WERI-Rb-1 (cell line): ENCODE data around the gene NIPSNAP3A.

ENCODE experiments used
- DNase-seq: peaks from one replicate; pipeline ENCODE4 v3.0.0-alpha.2; 2020
- H3K27ac ChIP-seq: fragments of 250-450 bp; sonication (Bioruptor Pico); 2 replicates; pipeline ENCODE4 v1.5.1; 2020; ENCODE audit warnings: mild to moderate bottlenecking, moderate library complexity
- H3K27me3 ChIP-seq: fragments of 250-450 bp; sonication (Bioruptor Pico); 2 replicates; pipeline ENCODE4 v1.5.1; 2021; ENCODE audit warnings: mild to moderate bottlenecking, low read depth, moderate library complexity; ENCODE audit not compliant: insufficient read depth, severe bottlenecking
- H3K36me3 ChIP-seq: fragments of 250-450 bp; sonication (Bioruptor Pico); 2 replicates; pipeline ENCODE4 v1.5.1; 2020; ENCODE audit warnings: mild to moderate bottlenecking, moderate library complexity
- H3K4me3 ChIP-seq: 2 replicates; pipeline ENCODE4 v1.5.1; 2011; ENCODE audit warnings: low read depth, mild to moderate bottlenecking, control low read depth, low read length
- H3K9me3 ChIP-seq: fragments of 250-450 bp; sonication (Bioruptor Pico); 2 replicates; pipeline ENCODE4 v1.5.1; 2021; ENCODE audit warnings: mild to moderate bottlenecking, moderate library complexity; ENCODE audit not compliant: severe bottlenecking
- CTCF ChIP-seq: IDR thresholded peaks from 2 replicates; pipeline ENCODE4 v1.5.1; 2011; ENCODE audit warnings: low read depth, mild to moderate bottlenecking, control low read depth, inconsistent platforms, low read length

NIPSNAP3A gene

DNA sequence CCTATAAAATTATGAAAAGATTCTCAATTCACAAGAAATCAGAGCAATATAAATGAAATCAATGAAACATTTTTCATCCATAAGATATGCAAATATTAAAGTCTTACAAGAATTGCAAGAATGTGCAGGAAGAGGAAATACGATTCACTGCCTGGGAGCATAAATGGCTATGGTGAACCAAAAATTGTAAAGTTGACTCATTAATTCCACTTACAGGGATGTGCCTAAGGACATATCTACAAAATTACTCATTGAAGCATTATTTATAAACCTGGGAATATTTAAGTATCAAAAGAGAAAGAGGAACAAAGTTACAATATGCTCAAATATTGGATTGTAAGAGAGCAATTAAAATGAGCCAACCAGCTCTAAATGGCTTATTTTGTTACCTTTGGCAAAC lies 6.9 kb upstream of the NIPSNAP3A start:
- Histone ChIP-seq H3K36me3 (no peaks in the 10 kb centered on the region), H3K9me3 (no peaks in the 10 kb centered on the region), H3K27ac (no peak overlapping the region), H3K4me3 (no peak overlapping the region), H3K27me3 (no peaks in the 10 kb centered on the region)
- no peak for DNase-seq
- no peak for TF ChIP-seq CTCF

DNA sequence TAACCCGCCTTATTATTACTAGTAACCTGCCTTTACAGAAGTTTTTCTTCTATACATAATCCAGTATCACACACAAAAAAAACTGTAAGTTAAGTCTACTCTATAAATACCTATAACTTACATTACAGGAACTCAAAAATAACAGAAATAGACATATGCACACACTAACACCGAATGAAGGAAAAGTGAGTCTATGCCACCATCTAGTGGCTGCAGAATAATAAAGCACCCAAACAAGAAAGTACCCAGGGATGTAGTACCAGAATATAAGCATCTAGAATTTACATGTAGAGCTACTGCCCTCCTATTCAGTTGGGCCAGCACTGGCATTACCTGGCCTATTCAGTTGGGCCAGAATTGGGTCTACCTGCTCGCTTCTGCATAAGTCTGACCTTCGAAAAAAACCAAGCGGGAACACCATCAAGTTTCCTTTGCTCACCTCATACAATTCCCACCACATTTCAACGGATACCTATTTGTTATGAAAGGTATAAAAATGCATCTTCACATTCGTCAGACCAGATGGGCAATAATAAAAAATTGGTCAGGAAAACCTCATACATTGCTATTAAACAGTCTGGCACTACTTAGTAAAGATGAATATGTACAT lies 4.0 kb upstream of the NIPSNAP3A start:
- Histone ChIP-seq H3K27ac (no peak overlapping the region), H3K4me3 (no peak overlapping the region), H3K9me3 (no peaks in the 10 kb centered on the region), H3K36me3 (peaks cover 5% of the 10 kb centered on the region), H3K27me3 (no peaks in the 10 kb centered on the region)
- DNase-seq, result peak; percentile 33
- TF ChIP-seq CTCF, result peak; percentile 60

DNA sequence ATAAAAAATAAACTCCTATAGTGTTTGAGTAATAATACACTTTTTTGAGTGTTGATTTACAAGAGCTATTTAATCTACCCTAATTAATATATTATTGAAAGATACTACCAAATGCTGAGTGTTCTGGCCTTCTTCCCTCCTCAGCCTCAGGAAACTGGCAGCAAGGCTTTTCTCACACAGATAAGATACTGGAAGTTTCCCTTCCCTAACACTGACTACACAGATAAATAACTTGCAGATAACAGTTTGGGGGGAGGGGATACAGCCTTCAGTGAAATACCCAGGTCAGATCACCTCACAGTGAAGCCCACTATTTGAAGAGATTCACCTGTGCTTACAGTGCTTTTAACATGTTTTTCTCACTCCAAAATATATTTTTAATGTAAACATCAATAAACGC lies 1.6 kb upstream of the NIPSNAP3A start:
- H3K9me3 ChIP-seq, result no peaks in the 10 kb centered on the region

GRCh38 chr9:104746285-104746684 lies 1.2 kb upstream of the NIPSNAP3A start:
- no peak overlapping the region for H3K27ac ChIP-seq
- DNase-seq, result no peak
- no peaks in the 10 kb centered on the region for H3K27me3 ChIP-seq
- H3K4me3 ChIP-seq, result no peak overlapping the region
- H3K36me3 ChIP-seq, result peaks cover 5% of the 10 kb centered on the region
- no peaks in the 10 kb centered on the region for H3K9me3 ChIP-seq
- no peak for TF ChIP-seq CTCF

More for the DNA sequence above, 1.6 kb upstream of the NIPSNAP3A start:
- no peak overlapping the region for H3K4me3 ChIP-seq
- H3K36me3 ChIP-seq, result peaks cover 5% of the 10 kb centered on the region
- H3K27ac ChIP-seq, result no peak overlapping the region
- no peak for TF ChIP-seq CTCF
- DNase-seq, result no peak
- no peaks in the 10 kb centered on the region for H3K27me3 ChIP-seq

- Histone ChIP-seq H3K9me3 (no peaks in the 10 kb centered on the region), H3K27ac (peak overlapping the region; percentile 91), H3K4me3 (peak overlapping the region; percentile 98), H3K36me3 (peaks cover 5% of the 10 kb centered on the region), H3K27me3 (no peaks in the 10 kb centered on the region)
- DNase-seq, result no peak
- no peak for TF ChIP-seq CTCF
These were observed 685 bp upstream of the NIPSNAP3A start for GRCh38 chr9:104746798-104747197.

- H3K4me3 ChIP-seq, result peak overlapping the region; percentile 98
- H3K36me3 ChIP-seq, result peaks cover 5% of the 10 kb centered on the region
- DNase-seq, result no peak
- H3K9me3 ChIP-seq, result no peaks in the 10 kb centered on the region
- H3K27ac ChIP-seq, result peak overlapping the region; percentile 91
- TF ChIP-seq CTCF, result no peak
- no peaks in the 10 kb centered on the region for H3K27me3 ChIP-seq
These were observed 278 bp upstream of the NIPSNAP3A start for GRCh38 chr9:104747245-104747564.
